H1 (cell line): ENCODE results near the gene EEF1G. TPM values are rescaled to one million over a fixed set of nuclear protein-coding genes. Genes with fewer than 3 reads are reported as not detected.

Experiments
- polyA plus RNA-seq, 7 experiments: library from polyadenylated mRNA; depleted of rRNA in 3 of 7; stranded (reverse) in 5 of 7; unstranded in 2 of 7; fragments of >200 nt in 5 of 7; fragments of 200-250 nt in 2 of 7; gene quantifications; 1 replicate in 5 of 7; 2 replicates in 1 of 7; 4 replicates in 1 of 7; pipeline versions ENCODE4 v1.2.1 to v1.2.3, GENCODE V29; 2011 to 2013; ENCODE audit warnings: missing spikeins in 2 of 7, mixed read lengths in 2 of 7
- total RNA-seq: library from RNA; stranded (reverse); fragmentation: NEBNext Ultra II Directional; extraction: Animal tissue kit (Norgen Biotek cat#: 25700); gene quantifications from 2 replicates; pipeline ENCODE4 v1.2.1, GENCODE V29; 2021
- TF ChIP-seq, protein P1 (sequence below): fragments of 300-600 bp; sonication (generic); IDR thresholded peaks from 2 replicates; pipeline ENCODE4 v1.7.1; 2012; ENCODE audit warnings: low read length, moderate library complexity, mild to moderate bottlenecking, inconsistent platforms; ENCODE audit not compliant: insufficient replicate concordance

Gene EEF1G
- total and polyA plus RNA-seq, 2 of the 8 experiments (the other 6 are each of a cell fraction or from before 2014, with no cell fraction given), result 1,627 to 1,996 TPM

DNA sequence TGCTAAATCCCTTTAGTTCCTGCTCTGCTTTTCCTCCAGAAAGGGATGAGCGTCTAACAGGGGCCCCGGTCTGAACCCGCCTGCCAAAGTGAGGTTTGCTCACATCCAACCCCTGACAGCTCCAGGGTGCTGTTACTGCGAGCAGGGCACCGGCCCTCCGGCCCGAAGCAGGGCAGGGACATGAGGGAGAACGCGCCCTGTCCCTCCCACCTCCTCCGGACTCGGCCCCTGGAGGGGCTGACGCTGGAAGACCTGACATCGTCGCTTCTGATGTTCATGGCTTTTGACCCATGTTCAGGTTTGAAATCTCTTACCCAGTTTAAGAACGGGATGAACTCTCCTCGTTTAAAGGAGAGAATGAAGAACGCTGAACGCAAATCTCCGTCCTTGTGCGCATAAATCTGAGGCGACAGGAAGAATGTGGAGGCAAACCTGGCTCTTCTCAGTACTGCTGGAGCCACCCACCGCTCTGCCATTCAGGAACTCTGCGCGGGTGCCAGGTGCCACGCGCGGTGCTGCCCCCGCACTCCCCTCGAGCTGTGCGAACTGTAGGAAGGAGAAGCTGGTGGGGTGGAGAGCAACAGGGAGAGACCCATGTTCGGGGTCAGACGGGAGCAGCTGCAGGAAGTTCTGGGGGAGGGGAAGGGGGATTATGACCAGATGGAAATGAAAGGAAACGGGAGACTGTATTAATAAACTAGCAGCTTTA, 826 bp upstream of the EEF1G start (continued):
- TF ChIP-seq, protein P1, sequence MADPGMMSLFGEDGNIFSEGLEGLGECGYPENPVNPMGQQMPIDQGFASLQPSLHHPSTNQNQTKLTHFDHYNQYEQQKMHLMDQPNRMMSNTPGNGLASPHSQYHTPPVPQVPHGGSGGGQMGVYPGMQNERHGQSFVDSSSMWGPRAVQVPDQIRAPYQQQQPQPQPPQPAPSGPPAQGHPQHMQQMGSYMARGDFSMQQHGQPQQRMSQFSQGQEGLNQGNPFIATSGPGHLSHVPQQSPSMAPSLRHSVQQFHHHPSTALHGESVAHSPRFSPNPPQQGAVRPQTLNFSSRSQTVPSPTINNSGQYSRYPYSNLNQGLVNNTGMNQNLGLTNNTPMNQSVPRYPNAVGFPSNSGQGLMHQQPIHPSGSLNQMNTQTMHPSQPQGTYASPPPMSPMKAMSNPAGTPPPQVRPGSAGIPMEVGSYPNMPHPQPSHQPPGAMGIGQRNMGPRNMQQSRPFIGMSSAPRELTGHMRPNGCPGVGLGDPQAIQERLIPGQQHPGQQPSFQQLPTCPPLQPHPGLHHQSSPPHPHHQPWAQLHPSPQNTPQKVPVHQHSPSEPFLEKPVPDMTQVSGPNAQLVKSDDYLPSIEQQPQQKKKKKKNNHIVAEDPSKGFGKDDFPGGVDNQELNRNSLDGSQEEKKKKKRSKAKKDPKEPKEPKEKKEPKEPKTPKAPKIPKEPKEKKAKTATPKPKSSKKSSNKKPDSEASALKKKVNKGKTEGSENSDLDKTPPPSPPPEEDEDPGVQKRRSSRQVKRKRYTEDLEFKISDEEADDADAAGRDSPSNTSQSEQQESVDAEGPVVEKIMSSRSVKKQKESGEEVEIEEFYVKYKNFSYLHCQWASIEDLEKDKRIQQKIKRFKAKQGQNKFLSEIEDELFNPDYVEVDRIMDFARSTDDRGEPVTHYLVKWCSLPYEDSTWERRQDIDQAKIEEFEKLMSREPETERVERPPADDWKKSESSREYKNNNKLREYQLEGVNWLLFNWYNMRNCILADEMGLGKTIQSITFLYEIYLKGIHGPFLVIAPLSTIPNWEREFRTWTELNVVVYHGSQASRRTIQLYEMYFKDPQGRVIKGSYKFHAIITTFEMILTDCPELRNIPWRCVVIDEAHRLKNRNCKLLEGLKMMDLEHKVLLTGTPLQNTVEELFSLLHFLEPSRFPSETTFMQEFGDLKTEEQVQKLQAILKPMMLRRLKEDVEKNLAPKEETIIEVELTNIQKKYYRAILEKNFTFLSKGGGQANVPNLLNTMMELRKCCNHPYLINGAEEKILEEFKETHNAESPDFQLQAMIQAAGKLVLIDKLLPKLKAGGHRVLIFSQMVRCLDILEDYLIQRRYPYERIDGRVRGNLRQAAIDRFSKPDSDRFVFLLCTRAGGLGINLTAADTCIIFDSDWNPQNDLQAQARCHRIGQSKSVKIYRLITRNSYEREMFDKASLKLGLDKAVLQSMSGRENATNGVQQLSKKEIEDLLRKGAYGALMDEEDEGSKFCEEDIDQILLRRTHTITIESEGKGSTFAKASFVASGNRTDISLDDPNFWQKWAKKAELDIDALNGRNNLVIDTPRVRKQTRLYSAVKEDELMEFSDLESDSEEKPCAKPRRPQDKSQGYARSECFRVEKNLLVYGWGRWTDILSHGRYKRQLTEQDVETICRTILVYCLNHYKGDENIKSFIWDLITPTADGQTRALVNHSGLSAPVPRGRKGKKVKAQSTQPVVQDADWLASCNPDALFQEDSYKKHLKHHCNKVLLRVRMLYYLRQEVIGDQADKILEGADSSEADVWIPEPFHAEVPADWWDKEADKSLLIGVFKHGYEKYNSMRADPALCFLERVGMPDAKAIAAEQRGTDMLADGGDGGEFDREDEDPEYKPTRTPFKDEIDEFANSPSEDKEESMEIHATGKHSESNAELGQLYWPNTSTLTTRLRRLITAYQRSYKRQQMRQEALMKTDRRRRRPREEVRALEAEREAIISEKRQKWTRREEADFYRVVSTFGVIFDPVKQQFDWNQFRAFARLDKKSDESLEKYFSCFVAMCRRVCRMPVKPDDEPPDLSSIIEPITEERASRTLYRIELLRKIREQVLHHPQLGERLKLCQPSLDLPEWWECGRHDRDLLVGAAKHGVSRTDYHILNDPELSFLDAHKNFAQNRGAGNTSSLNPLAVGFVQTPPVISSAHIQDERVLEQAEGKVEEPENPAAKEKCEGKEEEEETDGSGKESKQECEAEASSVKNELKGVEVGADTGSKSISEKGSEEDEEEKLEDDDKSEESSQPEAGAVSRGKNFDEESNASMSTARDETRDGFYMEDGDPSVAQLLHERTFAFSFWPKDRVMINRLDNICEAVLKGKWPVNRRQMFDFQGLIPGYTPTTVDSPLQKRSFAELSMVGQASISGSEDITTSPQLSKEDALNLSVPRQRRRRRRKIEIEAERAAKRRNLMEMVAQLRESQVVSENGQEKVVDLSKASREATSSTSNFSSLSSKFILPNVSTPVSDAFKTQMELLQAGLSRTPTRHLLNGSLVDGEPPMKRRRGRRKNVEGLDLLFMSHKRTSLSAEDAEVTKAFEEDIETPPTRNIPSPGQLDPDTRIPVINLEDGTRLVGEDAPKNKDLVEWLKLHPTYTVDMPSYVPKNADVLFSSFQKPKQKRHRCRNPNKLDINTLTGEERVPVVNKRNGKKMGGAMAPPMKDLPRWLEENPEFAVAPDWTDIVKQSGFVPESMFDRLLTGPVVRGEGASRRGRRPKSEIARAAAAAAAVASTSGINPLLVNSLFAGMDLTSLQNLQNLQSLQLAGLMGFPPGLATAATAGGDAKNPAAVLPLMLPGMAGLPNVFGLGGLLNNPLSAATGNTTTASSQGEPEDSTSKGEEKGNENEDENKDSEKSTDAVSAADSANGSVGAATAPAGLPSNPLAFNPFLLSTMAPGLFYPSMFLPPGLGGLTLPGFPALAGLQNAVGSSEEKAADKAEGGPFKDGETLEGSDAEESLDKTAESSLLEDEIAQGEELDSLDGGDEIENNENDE, result no peak
